CD4-positive, alpha-beta T cell treated with Interleukin-1 beta for 1 hour (primary cell): ENCODE data around the gene SLC1A4.

ENCODE experiments used
- DNase-seq, 2 donors: peaks; one replicate each; pipeline ENCODE4 v3.0.0-alpha.2; 2020 to 2022

The SLC1A4 gene

DNA sequence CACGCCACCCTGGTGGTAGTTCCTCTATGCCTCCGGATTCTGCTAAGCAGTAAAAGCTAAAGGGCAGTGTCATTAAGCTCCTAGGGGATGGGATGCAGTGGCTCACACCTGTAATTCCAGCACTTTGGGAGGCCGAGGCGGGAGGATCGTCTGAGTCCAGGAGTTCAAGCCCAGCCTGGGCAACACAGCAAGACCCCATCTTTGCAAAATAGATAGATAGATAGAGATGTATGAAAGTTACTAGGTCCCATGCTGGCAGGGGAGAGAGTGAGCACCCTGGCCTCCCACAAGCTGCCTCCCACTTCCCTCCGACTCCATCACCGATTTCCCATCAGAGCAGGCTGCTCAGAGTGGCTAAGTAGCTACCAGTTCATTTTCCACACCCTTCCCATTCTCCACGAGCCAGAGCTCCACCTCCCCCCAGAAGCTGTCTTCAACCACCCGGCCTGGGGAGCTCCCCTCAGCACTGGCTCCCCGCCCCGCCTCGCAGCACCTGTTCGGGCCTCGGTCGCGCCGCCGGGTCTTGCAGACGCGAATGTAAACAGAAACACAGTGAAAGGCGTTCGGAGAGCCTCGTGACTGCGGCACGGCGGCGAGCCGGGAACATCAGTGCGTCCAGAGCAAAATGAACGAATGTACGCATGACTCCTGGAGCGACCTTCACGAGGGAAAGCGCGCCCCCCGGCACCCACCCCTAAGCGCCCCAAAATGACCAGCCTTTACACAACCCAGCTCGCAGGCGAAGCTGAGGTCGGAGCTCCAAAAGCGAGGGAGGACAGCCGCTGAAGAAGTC is 66.4 kb downstream of the SLC1A4 start:
- DNase-seq: peak in 1 of 2 donors; percentile 66

DNA sequence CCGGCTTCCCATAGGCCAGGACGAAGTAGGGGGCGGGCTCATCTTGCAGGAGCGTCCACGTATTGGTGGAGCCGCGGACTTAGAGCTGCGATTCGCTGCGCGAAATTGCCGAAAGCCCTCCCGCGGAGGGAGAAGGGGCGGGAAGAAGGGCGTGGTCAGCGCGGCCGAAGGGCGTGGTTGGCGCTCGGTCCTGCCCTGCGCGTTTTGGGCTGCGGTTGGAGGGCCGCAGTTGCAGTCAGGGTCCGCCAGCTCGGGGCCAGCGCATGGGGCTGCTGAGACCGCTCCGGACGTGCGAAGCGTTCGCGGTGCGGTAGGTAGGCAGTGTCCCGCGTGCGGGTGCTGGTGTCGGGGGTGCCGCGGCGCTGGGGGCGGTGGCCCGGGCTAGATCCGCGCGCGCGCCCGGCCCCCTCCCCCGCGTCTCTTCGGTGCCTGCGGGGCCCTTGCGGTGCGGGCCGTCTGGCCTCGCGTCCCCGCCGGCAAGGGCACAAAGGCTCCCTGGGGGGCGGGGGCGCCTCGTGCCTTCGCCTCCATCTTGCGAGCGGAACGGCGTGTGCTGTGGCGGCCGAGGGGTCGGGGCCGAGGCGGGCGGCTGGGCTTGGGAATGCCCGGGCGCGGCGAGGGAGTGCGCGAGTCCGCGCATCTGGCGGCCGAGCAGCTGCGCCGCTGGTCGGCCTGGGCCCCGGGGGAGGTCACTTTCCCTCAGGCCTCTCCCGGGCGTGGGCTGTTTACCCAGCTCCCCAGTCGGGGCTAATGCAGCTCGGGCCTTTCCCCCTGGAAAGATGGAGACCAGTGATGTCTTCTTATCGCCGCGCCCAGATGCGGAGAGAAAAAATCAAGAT is 67.2 kb downstream of the SLC1A4 start, which contains the start of gene CEP68:
TSS of gene CEP68 (plus strand) at position 202 of the 839 bp plus-strand sequence. CDS start 13,029 bp downstream, outside the sequence.
- DNase-seq: peak; percentile 95 to 96

DNA sequence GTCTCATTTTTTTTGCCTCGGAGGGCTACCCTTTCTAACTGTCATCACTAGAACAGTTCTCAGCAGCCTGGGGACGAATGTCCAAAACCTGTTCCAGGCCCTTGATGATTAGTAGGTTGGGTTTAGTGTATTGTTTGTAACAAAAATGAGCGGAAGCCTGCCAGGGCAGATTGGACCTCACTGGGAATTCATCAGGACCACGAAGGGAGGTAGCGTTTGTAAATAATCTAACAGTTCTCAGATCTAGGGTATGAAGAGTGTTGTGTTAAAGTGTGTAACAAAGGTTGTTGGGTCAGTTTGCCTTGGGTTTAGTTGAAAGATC is 67.8 kb downstream of the SLC1A4 start:
- no peak for DNase-seq

DNA sequence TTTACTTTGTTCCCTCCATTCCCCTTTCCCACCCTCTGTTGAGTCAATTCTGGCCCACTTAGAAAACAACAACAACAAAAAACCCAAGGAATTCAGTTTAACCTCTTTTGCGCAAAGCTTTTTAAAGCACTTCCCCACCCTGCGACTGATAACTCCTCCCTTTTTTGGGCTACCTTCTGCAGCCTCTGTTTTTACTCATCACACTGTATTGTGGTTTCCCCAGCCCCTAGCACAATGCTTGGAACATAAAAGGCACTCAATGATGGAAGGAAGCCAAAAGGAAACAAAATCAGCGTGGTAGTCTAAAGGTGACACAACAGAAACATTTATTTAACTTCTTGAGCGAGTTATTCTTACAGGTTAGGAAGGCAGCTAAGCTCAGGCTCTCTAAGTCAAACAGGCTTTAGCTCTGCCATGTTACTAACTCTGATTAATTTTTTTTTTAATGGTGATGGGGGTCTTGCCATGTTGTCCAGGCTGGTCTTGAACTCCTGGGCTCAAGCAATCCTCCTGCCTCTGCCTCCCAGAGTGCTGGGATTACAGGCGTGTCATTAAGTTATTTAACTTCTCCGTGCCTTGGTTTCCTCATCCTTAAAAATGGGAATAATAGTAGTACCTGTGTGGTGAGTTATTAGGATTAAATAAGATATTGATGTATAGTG is 68.3 kb downstream of the SLC1A4 start:
- peak; percentile 51 to 79 for DNase-seq

DNA sequence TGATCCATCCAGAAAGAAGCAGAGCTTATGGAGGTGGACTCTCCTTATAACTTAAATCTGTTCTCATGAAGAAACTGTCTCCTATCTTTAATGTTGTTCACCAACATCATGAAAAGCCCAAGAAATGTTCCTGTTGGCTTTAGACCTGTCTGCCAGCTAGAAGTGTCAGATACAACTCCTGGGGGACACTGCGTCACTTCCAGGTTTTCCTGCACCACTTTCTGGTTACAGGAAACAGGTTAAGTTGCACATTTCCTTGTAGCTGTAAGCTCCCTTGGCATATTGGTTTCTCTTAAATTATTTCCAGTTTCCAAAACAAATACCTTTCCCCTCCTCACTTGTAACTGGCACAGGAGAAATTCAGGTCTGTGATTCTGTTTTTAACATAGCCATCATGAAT is 69.9 kb downstream of the SLC1A4 start:
- no peak for DNase-seq

DNA sequence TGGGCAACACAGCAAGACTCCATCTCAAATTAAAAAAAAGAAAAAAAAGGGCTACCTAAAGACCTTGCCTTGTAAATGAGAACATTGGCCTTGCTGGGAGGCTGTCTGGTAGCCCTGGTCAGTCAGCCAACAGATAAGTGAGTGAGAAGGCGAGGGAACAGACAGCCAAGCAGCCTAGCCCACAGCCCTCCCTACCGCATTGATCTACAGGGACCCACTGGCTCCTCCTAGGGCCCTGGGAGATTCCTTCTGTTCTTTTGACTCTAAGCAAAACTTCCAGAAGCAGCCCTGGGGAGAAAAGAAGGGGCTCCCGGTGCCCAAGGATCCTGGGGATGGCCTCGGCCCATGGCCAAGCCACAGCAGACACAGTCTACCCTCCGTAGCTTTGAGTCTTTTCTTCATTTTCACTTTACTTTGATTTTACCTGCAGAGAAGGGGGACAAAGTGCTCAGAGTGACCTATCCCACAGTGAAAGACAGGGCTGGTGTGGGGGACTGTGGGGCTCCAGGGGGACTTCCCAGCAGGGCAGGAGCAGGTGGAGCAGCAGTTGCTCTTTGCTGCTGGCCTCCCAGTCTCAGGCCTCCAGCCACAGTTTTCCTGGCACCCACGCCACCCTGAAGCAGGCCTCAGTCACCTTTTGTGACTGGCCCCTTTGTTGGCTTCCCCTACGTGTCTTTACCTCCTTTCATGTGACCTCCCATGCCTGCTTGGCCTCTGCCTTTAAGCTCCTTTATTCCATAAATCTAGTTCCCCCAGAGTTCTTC is 72.1 kb downstream of the SLC1A4 start:
- no peak for DNase-seq

DNA sequence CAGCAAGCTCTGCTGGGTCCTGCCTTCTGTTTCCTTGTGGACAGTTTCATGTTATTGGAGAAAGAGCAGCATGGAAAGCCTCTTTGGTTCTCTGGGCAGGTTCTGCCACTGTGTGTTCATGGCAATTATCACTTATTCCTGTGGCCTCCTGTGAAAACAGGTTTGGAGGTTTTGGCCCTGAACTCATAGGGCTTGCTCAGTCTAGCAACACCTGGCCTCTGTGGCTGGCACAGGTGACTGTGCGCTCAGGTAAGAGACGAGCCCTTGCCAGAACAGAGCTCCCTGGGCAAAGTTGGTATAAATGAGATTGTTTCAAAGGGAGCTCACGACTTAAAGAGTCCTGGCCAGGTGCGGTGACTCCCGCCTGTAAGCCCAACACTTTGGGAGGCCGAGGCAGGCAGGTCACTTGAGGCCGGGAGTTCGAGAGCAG is 72.7 kb downstream of the SLC1A4 start:
- DNase-seq: no peak

DNA sequence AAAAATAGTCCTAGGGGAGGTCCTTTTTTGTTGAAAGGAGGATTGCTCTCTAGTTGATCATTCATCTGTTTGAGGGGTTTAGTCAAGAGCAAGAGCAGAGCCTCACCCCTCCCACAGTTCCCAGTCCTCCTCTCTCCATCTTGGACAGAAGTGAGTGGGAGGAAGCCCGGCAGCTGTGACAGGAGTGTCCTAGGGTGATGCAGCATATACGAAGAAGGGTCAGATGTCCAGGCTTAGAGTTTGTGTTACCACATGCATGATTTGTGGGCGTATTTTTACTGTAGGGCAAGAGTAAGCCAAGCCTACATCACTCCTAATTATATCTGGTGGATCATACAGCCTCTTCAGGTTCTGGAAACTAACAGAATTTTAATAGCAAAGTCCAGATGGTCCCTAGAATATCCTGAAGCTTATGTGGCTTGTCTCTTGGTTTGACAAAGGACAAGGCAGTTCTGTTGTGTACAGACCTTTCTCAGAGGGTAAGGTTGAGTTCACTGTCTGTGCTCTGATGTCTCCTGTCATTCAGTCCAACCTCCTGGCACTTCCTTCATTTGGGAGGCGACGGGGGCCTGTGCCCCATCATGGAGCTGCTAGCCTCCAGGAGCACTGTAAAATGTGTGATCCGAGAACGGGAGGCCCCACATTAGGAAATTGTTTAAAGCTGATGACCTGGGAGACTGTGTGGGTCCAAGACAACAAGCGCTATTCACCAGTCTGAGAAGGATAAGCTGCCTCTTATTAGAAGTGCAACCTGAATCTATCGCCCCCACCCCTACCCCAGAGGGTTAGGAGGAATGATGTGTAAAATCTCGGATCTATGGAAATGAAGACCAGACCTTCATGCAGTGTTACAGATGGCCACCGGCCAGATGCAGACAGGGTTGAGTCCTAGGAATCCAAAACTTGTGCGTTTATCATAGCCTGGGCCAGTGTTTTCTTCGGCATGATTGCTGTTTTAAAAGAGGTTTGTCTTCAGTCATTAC is 73.9 kb downstream of the SLC1A4 start:
- DNase-seq: no peak

DNA sequence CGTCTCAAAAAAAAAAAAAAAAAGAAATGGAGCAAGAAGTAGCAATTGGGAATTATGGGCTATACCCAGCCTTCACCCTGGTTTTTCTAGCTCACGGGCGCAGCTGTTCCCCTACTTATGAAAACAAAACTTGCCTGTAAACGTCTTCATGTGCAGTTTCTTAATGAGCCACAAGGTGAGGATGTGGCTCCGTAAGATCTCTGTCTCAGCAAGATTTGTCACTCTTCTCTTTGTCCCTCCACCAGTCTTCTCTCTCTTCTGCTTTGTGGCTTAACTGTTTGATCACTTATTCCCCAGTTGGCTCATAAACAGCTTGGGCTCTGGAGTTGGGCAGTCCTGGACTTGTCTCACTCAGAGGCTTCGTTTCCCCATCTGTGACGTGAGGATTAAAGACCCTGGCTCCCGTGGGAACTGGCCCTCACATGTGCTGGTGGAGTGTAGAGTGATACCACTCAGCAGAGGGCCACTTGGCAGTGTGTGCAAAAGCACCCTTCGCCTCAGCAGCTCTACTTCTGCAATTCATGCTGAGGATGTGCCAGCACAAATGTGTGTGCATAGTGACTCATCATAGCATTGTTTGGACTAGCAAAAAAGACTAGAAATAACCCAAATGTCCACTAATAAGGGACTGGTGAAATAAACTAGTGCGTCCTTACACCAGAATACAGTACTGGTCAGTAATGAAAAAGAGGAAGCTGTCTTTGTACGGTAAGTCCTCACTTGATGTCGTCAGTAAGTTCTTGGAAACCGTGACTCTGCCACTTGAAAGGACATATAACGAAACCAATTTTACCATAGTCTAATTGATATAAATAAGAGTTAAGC is 75.7 kb downstream of the SLC1A4 start:
- peak; percentile 67 to 77 for DNase-seq

DNA sequence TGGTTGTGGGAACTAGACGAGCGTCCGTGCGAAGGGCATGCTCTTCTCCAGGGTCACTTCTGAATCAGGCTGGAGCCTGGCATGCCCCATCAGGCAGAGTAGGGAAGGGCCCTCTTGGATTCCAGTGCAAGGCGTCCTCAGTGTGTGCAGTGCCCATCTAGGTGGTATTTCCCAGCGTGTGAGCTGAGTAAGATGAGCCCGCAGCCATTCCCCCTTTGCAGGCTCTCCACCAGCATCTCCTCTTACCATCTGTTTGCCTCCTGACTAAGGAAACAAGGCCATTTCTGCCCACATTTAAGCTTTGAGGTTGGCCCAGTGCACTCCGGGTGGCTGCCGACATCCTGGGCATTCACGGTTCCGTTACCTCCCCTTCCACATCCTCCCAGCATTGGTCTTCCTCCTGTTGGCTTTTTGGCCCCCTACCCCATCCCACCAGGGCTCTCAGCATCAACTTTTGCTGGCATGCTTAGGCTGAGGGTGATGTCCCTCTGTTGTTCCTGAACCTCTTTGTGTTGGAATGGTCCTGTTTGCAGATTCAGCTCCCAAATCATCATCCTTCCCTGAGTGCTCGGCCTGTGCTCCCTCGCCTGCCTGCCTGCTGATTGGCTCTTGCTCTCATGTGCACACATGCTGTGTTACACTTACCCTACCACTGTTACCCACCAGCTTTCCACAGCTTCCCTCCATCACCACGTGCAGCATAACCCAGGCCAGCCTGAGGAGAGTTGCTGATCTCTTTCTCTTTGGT is 78.8 kb downstream of the SLC1A4 start:
- DNase-seq: no peak

DNA sequence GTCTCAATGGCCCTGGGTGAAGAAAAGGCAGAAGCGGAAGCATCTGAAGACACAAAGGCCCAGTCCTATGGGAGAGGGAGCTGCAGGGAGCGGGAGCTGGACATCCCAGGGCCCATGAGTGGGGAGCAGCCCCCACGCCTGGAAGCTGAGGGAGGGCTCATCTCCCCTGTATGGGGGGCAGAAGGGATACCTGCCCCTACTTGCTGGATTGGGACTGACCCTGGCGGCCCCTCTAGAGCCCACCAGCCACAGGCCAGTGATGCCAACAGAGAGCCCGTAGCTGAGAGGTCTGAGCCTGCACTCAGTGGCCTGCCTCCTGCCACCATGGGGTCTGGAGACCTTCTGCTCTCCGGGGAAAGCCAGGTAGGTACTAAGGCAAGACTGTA is 80.2 kb downstream of the SLC1A4 start:
- no peak for DNase-seq

DNA sequence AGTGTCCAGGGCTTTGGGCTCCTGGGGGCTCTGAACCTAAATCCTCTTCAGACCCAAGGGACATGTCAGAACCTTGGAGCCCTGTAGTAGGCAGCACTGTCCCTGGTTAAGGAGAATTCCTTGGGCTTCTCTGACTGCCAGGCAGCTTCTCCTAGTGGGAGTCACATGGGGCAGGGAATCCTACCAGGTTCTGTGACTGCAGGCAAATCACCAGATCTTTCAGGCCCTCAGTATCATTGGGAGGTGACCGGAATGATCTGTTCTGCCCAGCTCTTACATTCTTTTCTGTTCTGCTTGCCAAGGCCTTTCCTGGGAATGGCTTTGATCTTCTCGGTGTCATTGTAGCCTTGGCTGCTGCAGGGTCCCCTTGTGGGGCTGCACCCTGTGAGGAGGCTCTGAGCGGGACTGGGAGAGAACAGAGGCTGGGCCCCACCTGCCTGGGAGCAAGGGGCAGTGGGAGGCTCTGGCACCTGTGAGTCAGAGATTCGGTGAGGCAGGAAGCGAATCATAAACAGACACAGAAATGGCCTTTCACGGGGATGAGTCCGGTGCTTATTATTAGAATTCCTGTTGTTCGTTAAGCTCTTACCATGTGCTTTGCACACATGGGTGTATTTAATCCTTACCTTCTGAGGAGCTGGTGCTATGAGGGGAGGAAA is 81.1 kb downstream of the SLC1A4 start:
- DNase-seq: no peak

DNA sequence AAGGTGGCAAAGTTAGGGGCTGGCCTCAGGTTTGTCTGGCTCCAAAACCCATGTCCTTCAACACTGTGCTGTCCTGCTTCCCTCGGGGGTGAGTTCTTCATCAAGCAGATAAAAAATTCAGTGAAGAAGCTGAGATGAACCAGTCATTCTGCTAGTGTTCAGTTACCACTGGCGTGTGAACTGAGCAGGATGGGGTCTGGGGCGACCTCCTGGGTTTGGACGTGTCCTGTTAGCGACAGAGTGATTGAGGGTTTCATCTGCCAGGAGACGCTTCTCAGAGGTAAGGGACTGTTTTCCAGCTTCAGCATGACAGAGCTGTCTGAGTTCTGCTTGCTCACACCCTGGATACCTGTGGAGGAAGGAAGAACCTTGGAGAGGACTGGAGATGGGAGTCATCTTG is 81.7 kb downstream of the SLC1A4 start:
- no peak for DNase-seq

DNA sequence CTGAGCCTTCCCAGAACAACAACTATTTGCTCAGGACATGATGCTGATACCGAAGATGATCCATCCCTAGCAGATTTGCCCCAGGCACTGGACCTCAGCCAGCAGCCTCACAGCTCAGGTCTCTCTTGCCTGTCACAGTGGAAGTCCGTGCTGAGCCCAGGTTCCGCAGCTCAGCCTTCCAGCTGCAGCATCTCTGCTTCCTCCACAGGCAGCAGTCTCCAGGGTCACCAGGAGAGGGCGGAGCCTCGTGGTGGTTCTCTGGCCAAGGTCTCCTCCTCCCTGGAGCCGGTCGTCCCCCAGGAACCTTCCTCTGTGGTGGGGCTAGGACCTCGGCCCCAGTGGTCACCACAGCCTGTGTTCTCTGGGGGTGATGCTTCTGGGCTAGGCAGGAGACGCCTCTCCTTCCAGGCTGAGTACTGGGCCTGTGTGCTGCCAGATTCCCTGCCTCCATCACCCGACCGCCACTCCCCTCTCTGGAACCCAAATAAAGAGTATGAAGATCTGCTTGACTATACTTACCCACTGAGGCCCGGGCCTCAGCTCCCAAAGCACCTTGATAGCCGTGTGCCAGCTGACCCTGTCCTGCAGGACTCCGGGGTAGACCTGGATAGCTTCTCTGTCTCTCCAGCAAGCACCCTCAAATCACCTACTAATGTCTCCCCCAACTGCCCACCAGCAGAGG is 82.4 kb downstream of the SLC1A4 start:
- DNase-seq: no peak

DNA sequence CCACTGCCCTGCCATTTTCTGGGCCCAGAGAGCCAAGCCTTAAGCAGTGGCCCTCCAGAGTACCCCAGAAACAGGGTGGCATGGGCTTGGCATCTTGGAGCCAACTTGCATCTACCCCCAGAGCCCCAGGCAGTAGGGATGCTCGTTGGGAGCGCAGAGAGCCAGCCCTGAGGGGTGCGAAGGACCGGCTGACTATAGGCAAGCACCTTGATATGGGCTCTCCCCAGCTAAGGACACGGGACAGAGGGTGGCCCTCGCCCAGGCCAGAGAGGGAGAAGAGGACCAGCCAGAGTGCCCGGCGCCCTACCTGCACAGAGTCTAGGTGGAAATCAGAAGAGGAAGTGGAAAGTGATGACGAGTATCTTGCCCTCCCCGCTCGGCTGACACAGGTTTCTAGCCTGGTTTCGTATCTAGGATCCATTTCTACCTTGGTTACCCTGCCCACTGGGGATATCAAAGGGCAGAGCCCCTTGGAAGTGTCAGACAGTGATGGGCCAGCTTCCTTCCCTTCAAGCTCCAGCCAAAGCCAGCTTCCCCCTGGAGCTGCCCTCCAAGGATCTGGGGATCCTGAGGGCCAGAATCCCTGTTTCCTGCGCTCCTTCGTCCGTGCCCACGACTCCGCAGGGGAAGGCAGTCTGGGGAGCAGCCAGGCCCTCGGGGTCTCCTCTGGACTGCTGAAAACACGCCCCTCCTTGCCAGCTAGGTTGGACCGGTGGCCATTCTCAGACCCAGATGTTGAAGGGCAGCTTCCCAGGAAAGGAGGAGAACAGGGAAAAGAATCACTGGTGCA is 83.2 kb downstream of the SLC1A4 start:
- DNase-seq: peak in 1 of 2 donors; percentile 13
